ENCODE data around the gene HMGCL. TPM values are rescaled to one million over a fixed set of nuclear protein-coding genes. Genes with fewer than 3 reads are reported as not detected.
"Not testable (repeated sequence)": the region's sequence is repeated elsewhere in the genome, so short reads cannot be mapped to it uniquely, and the experiment has no call there.

The HMGCL gene
- total RNA-seq, 1 donor from 2014 or later = 33.7 TPM

DNA sequence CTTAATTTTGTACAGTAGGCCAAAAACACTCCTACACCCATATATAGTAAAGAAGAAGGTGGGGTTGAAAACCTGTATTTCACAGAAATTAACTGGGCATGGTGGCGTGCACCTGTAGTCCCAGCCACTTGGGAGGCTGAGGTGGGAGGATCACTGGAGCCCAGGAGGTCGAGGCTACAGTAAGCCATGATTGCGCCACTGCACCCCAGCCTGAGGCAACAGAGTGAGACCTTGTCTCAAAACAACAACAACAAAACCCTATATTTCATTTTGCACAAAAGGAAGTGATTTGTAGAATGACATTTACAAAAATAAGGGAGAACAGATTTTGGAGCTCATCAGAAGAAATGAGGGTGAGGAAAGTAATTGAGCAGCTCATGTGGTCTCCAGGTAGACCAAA lies 36.5 kb downstream of the HMGCL start:
- no peaks in the 10 kb centered on the region for H3K9me3 Mint-ChIP-seq
- H3K27me3 Mint-ChIP-seq = no peaks in the 10 kb centered on the region
- no peak overlapping the region for H3K27ac Mint-ChIP-seq
- peak overlapping the region; percentile 35 for H3K4me3 Mint-ChIP-seq
- peaks cover 24% of the 10 kb centered on the region for H3K36me3 Mint-ChIP-seq
- H3K4me1 Mint-ChIP-seq (ENCODE audit: unreplicated experiment) = peaks cover 6% of the 10 kb centered on the region
- TF ChIP-seq, protein P1, sequence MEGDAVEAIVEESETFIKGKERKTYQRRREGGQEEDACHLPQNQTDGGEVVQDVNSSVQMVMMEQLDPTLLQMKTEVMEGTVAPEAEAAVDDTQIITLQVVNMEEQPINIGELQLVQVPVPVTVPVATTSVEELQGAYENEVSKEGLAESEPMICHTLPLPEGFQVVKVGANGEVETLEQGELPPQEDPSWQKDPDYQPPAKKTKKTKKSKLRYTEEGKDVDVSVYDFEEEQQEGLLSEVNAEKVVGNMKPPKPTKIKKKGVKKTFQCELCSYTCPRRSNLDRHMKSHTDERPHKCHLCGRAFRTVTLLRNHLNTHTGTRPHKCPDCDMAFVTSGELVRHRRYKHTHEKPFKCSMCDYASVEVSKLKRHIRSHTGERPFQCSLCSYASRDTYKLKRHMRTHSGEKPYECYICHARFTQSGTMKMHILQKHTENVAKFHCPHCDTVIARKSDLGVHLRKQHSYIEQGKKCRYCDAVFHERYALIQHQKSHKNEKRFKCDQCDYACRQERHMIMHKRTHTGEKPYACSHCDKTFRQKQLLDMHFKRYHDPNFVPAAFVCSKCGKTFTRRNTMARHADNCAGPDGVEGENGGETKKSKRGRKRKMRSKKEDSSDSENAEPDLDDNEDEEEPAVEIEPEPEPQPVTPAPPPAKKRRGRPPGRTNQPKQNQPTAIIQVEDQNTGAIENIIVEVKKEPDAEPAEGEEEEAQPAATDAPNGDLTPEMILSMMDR (conservative IDR thresholded peaks at IDR 0.05) = no peak
- no peak for DNase-seq (ENCODE audit: extremely low spot score, unreplicated experiment)

DNA sequence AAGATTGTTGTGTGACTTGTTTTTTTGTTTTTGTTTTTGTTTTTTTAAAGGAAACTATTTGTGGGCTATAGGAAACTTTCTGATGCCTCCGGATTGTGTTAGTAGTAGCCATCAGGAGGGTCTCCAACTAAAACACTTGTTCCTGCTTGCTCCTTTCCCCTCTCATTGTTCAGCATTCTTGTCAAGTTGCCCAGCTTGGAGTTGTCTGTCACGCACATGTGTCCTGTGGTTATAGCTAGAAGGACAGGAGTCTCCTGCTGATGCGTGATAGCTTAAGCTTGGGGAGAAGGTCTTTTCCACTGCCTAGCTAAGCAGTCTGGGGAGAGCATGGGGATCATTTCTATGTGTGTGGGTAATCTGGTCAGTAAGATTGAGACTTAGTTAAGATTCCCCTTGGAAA lies 37.5 kb downstream of the HMGCL start:
- Mint-ChIP-seq H3K4me1 (ENCODE audit: unreplicated experiment) (peaks cover 6% of the 10 kb centered on the region), H3K27ac (no peak overlapping the region), H3K36me3 (peaks cover 24% of the 10 kb centered on the region), H3K27me3 (no peaks in the 10 kb centered on the region), H3K4me3 (no peak overlapping the region), H3K9me3 (no peaks in the 10 kb centered on the region)
- no peak for DNase-seq (ENCODE audit: extremely low spot score, unreplicated experiment)
- TF ChIP-seq, protein P1 (conservative IDR thresholded peaks at IDR 0.05) = no peak

DNA sequence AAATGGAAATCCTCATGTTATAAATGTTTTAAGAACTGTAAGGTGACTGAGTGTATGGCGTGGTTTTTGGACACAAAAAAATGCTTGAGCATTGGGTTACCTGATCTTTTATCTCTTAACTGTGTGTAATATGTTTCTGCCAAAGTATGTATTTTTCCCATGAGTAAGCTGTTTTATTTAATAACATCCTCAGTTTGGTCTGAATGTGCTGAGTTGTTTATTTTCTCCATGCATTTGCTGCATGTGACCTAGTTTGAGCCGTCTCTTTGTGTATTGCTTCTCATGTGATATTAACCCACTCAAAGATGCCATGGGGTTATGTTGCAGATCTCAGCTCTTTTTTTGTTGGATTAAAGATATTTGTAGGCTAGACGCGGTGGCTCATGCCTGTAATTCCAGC lies 40.4 kb downstream of the HMGCL start:
- Mint-ChIP-seq H3K9me3 (no peaks in the 10 kb centered on the region), H3K4me1 (ENCODE audit: unreplicated experiment) (peaks cover 5% of the 10 kb centered on the region), H3K36me3 (peaks cover 33% of the 10 kb centered on the region), H3K4me3 (no peak overlapping the region), H3K27me3 (no peaks in the 10 kb centered on the region), H3K27ac (no peak overlapping the region)
- TF ChIP-seq, protein P1 (conservative IDR thresholded peaks at IDR 0.05) = no peak
- no peak for DNase-seq (ENCODE audit: extremely low spot score, unreplicated experiment)

DNA sequence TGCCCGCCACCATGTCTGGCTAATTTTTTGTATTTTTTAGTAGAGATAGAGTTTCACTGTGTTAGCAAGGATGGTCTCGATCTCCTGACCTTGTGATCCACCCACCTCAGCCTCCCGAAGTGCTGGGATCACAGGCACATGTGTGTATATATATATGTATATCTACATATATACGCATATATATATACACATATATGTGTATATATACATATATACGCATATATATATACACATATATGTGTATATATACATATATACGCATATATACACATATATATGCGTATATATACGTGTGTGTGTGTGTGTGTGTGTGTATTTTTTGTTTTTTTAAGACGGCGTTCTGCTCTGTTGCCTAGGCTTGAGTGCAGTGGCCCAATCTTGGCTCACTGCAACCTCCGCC lies 42.1 kb downstream of the HMGCL start:
- H3K9me3 Mint-ChIP-seq; H3K4me3 Mint-ChIP-seq; H3K27ac Mint-ChIP-seq; H3K27me3 Mint-ChIP-seq; DNase-seq (ENCODE audit: extremely low spot score, unreplicated experiment): not testable (repeated sequence)
- Mint-ChIP-seq H3K4me1 (ENCODE audit: unreplicated experiment) (peaks cover 14% of the 10 kb centered on the region), H3K36me3 (peaks cover 33% of the 10 kb centered on the region)

DNA sequence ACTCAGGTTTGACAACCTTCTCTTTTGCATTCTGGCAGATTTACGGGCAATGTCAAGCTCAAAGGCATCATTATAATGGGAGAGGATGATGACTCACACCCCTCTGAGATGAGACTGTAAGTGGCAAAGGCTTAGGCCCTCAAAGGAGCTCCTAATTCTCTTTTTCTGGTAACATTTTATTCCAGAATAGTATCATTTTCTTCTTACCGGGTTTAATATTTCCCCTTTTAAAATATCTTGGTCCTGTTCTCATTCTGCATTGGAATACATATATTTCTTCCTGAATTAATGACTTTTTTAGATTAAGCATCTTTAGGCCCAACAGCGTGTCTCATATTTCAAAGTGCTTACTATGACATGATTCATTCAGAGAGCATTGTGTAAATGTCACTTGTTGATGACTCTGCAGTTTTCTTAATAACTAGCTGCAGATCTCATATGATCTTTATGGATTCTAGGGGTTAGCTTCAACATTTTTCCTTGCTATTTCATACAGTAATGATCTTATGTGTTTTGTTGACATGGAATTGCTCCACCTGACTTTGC lies 45.3 kb downstream of the HMGCL start:
- H3K27ac Mint-ChIP-seq = peak overlapping the region; percentile 92
- no peak for DNase-seq (ENCODE audit: extremely low spot score, unreplicated experiment)
- H3K36me3 Mint-ChIP-seq = peaks cover 14% of the 10 kb centered on the region
- no peaks in the 10 kb centered on the region for H3K27me3 Mint-ChIP-seq
- H3K4me1 Mint-ChIP-seq (ENCODE audit: unreplicated experiment) = peaks cover 20% of the 10 kb centered on the region
- TF ChIP-seq, protein P1 (conservative IDR thresholded peaks at IDR 0.05) = no peak
- peak overlapping the region; percentile 99 for H3K4me3 Mint-ChIP-seq
- H3K9me3 Mint-ChIP-seq = no peaks in the 10 kb centered on the region

DNA sequence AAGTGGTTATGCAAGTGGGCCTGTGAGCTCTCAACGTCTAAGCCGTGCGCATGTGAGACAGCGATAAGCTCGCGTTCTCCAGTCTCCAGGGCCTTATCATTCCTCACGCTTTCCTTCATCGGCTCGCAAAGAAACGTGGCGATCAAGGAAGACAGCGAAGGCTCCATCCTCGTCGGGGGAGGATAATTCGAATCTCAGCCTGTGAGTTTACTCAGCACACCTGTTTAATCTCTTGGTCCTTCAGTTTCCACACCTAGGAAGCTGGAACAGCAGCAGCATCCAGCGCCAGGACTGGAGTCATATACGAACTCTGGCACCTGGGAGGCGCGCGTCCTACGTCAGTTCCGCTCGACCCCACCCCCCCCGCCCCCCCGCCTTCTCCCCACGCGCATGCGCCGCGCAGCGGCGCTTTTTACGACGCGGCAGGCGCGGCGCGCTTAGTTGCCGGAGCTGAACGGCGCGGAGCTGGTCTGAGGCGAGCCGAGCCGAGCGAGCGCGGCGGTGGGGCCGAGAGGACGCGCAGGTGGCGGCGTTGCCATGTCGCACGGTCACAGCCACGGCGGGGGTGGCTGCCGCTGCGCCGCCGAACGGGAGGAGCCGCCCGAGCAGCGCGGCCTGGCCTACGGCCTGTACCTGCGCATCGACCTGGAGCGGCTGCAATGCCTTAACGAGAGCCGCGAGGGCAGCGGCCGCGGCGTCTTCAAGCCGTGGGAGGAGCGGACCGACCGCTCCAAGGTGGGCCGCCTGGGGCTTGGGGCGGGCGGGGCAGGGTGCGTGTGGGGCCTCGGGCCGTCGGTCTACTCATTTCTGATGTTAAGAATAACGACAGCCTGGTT lies 47.0 kb downstream of the HMGCL start, which contains the start of gene PITHD1:
TSS of gene PITHD1 (plus strand) at position 440 of the 836 bp plus-strand sequence. CDS start at position 538, 98 bp downstream.
- TF ChIP-seq, protein P1 (conservative IDR thresholded peaks at IDR 0.05) = no peak
- peaks cover 29% of the 10 kb centered on the region for H3K4me1 Mint-ChIP-seq (ENCODE audit: unreplicated experiment)
- peak within 1 kb of the TSS; percentile 100 for H3K27ac Mint-ChIP-seq
- peak; percentile 87 for DNase-seq (ENCODE audit: extremely low spot score, unreplicated experiment)
- H3K4me3 Mint-ChIP-seq = peak within 1 kb of the TSS; percentile 99
- no peaks in the 10 kb centered on the region for H3K9me3 Mint-ChIP-seq
- H3K27me3 Mint-ChIP-seq = no peaks in the 10 kb centered on the region
- H3K36me3 Mint-ChIP-seq = peaks cover 10% of the 10 kb centered on the region

All from type B pancreatic cell (in vitro differentiated cells).